ENCODE measurements around the gene PLPPR3.

The PLPPR3 gene

DNA sequence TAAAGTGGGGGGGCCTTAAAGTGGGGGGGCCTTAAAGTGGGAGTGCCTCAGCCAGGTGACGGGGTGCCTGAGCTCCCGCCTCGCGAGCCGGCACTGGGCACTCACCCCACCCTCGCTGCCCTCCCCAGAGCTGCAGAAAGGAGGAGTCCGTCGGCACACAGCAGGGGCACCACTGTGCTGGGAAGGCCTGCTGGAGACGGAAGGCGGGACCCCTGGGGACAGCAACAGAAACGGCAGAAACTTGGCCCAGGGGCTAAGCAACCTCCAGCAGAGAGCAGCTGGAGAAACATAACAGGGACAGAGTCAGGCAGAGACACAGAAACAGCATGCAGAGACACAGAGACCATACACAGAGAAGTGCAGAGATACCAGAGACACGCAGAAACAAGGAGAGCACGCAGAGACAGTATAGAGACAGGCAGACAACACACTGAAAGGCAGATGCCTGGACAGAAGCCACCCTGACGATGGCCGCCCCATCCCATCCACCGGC is 45.6 kb upstream of the PLPPR3 start:
- TF ChIP-seq CTCF (IDR thresholded peaks at IDR 0.05; ENCODE audit: insufficient read depth, missing control alignments), result no peak
- DNase-seq (ENCODE audit: insufficient read length, low spot score), result no peak
- FAIRE-seq, result no peak

DNA sequence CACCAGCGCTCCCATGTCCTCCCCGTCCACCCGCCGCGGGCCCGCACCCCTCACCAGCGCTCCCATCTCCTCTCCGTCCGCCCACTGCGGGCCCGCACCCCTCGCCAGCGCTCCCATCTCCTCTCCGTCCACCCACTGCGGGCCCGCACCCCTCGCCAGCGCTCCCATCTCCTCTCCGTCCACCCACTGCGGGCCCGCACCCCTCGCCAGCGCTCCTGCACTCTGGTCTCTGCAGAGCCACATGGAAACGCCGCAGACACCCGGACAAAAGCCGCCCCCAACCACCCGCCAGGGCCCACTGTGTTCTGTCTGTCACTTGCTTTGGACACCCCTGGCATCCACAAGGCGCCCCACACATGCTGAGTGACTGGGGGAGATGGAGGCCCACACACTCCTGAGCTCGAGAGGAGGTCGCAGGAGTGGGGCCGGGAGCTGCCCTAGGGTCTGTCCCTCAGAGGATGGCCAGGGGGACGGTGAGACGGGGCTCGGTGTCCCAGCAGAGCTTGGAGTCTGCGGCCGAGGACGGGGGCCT is 45.1 kb upstream of the PLPPR3 start:
- TF ChIP-seq CTCF (IDR thresholded peaks at IDR 0.05; ENCODE audit: insufficient read depth, missing control alignments), result no peak
- DNase-seq (ENCODE audit: insufficient read length, low spot score), result no peak
- FAIRE-seq, result no peak

DNA sequence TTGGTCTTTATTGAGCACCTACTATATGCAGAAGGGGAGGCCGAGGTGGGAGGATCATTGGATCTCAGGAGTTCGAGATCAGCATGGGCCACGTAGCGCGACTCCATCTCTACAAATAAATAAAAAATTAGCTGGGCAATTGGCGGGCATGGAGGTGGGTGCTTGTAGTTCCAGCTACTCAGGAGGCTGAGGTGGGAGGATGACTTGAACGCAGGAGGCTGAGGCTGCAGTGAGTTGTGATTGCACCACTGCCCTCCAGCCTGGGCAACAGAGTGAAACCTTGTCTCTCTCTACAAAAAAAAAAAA is 41.5 kb upstream of the PLPPR3 start:
- FAIRE-seq (no peak), DNase-seq (ENCODE audit: insufficient read length, low spot score) (no peak)
- TF ChIP-seq CTCF (IDR thresholded peaks at IDR 0.05; ENCODE audit: insufficient read depth, missing control alignments), result no peak

DNA sequence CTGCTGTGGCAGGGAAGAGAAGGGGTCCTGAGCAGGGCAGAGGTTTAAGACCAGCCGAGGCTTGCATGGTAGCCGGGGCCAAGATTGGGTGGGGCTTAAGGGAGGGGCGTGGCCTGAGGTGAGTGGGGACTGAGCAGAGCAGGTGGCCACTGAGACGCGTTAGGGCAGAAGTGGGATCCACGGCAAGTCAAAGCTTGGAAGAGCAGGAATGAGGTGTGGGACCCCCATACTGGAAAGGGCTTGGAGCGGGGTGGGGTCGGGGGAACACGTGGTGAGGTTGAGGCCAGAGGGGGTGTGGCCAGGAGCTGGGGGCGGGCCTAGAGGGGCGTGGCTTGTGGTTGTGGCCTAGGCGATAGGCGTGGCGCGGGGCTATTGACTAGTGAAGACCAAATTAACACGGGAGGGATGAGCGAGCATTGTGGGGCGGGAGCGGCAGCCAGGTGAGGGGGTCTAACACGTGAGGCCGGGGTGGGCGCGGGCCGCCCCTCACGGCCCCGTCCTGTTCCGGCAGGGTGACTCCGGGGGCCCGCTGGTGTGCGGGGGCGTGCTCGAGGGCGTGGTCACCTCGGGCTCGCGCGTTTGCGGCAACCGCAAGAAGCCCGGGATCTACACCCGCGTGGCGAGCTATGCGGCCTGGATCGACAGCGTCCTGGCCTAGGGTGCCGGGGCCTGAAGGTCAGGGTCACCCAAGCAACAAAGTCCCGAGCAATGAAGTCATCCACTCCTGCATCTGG is 41.0 kb upstream of the PLPPR3 start:
- no peak for TF ChIP-seq CTCF (IDR thresholded peaks at IDR 0.05; ENCODE audit: insufficient read depth, missing control alignments)
- DNase-seq (ENCODE audit: insufficient read length, low spot score) (no peak), FAIRE-seq (no peak)

DNA sequence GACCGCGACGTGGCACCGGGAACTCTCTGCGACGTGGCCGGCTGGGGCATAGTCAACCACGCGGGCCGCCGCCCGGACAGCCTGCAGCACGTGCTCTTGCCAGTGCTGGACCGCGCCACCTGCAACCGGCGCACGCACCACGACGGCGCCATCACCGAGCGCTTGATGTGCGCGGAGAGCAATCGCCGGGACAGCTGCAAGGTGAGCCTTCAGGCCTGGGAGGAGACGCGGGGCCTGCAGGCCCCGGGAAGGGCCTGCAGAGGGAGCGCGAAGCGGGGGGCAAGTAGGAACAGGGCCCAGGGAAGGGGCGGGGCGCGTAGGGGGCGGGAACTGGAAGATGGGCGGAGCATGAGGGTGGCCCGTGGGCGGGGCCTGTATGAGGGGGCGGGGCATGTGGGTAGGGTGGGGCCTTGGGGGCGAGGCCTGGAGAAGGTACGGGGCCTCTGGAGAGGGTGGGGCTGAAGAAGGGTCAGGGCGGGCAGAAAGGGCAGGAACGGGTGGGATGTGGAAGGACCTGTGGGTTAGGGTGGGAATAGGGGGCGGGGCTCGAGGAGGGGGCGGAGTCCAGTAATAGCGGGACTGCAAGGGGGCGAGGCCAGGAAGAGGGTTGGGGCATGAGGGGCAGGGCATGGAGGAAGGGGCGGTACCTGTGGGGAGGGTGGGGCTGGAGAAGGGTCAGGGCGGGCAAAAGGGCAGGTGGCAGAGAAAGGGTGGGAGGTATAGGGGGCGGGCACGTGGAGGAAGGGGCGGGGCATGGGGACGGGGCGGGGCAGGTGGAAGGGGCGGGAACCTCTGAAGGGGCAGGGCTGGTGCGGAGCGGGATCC is 40.2 kb upstream of the PLPPR3 start:
- FAIRE-seq (no peak), DNase-seq (ENCODE audit: insufficient read length, low spot score) (no peak)
- TF ChIP-seq CTCF (IDR thresholded peaks at IDR 0.05; ENCODE audit: insufficient read depth, missing control alignments), result no peak

- TF ChIP-seq CTCF (IDR thresholded peaks at IDR 0.05; ENCODE audit: insufficient read depth, missing control alignments), result no peak
- DNase-seq (ENCODE audit: insufficient read length, low spot score), result no peak
- no peak for FAIRE-seq
These were observed 39.5 kb upstream of the PLPPR3 start for GRCh38 chr19:861141-861755.

Data from D721Med (cell line).